Activated B cell treated with CpG ODN at 0.5 μM for 24 hours (primary cell): ENCODE measurements around the gene RIMKLA. TPM values are rescaled to one million over a fixed set of nuclear protein-coding genes. Genes with fewer than 3 reads are reported as not detected.

Experiments used
- ATAC-seq: fragments of 200-7000 bp; cut with Tn5 transposase; one replicate; pipeline ENCODE4 v1.10.0; 2021; ENCODE audit warnings: low read depth, mild to moderate bottlenecking, moderate library complexity
- CTCF ChIA-PET: fragments of 350-600 bp; sonication (Branson Sonifier 250); formaldehyde crosslinking; loops from one replicate; lab custom pipeline; 2021; ENCODE audit warnings: antibody characterized with exemption; lab: Charles Lee
- POLR2A ChIA-PET: fragments of 350-600 bp; sonication (Branson Sonifier 250); formaldehyde crosslinking; loops from one replicate; lab custom pipeline; 2021; ENCODE audit warnings: antibody characterized with exemption; lab: Charles Lee
- DNase-seq: peaks from one replicate; pipeline ENCODE4 v3.0.0; 2022
- H3K27ac Mint-ChIP-seq: one replicate; pipeline ENCODE4 v1.8.0; 2020; ENCODE audit warnings: mixed read lengths
- H3K27me3 Mint-ChIP-seq: one replicate; pipeline ENCODE4 v1.8.0; 2021; ENCODE audit warnings: mixed read lengths
- H3K36me3 Mint-ChIP-seq: one replicate; pipeline ENCODE4 v1.8.0; 2021; ENCODE audit warnings: low read depth, mixed read lengths
- H3K4me1 Mint-ChIP-seq: one replicate; pipeline ENCODE4 v1.8.0; 2021; ENCODE audit warnings: mixed read lengths
- H3K4me3 Mint-ChIP-seq: one replicate; pipeline ENCODE4 v1.8.0; 2020; ENCODE audit warnings: mild to moderate bottlenecking, mixed read lengths
- H3K9me3 Mint-ChIP-seq: one replicate; pipeline ENCODE4 v1.8.0; 2020; ENCODE audit warnings: mixed read lengths
- CTCF ChIP-seq: fragments of 200-600 bp; IDR thresholded peaks from one replicate; pipeline ENCODE4 v1.8.0; 2022; ENCODE audit warnings: antibody characterized with exemption, mild to moderate bottlenecking
- intact Hi-C: fragments of 100-400 bp; cut with micrococcal nuclease; formaldehyde crosslinking; loops from one replicate; pipeline ENCODE4 v1.15.1; 2024
- total RNA-seq: library from RNA; stranded (reverse); gene quantifications from 2 replicates; pipeline ENCODE4 v1.2.3, GENCODE V29; 2022

Gene RIMKLA
- total RNA-seq, 1 donor from 2014 or later: 0.02 TPM

- CTCF ChIA-PET: no interaction called here
Observed at GRCh38 chr1:42462828-42463763, 82.5 kb downstream of the RIMKLA start, which contains the start of gene CCDC30. Gene CCDC30 (plus strand): TSS chr1:42463286. CDS start chr1:42480552, 17,266 bp downstream.

GRCh38 chr1:42463921-42464320 lies 83.3 kb downstream of the RIMKLA start:
- peaks cover 28% of the 10 kb centered on the region for H3K36me3 Mint-ChIP-seq
- no peak for TF ChIP-seq CTCF
- intact Hi-C loops: loop anchor here (1.0 to 2.0 kb wide), 3 partner anchors 9 to 708 kb away; partner anchors contain the start of genes CFAP57, EBNA1BP2 and YBX1
- peaks cover 25% of the 10 kb centered on the region for H3K4me1 Mint-ChIP-seq
- H3K9me3 Mint-ChIP-seq: no peaks in the 10 kb centered on the region
- H3K27me3 Mint-ChIP-seq: no peaks in the 10 kb centered on the region
- CTCF ChIA-PET: no interaction called here
- POLR2A ChIA-PET: interaction anchor here (0.6 to 1.7 kb wide), 2 partner anchors 218 to 358 kb away, joined by 4 to 9 read pairs; partner anchors contain the start of gene YBX1
- H3K4me3 Mint-ChIP-seq: peak overlapping the region; percentile 88
- DNase-seq: no peak
- no peak overlapping the region for H3K27ac Mint-ChIP-seq
- ATAC-seq: no peak

More at GRCh38 chr1:42462828-42463763, 82.5 kb downstream of the RIMKLA start, which contains the start of gene CCDC30:
- Mint-ChIP-seq H3K27ac (peak within 1 kb of the TSS; percentile 90), H3K4me3 (peak within 1 kb of the TSS; percentile 88), H3K36me3 (peaks cover 36% of the 10 kb centered on the region), H3K4me1 (peaks cover 31% of the 10 kb centered on the region), H3K27me3 (no peaks in the 10 kb centered on the region), H3K9me3 (no peaks in the 10 kb centered on the region)
- peak; percentile 86 for DNase-seq
- POLR2A ChIA-PET: interaction anchor here (0.5 to 1.7 kb wide), 9 partner anchors 9 to 493 kb away, joined by 3 to 9 read pairs (median 5); partner anchors contain the start of genes C1orf50, P3H1, PPIH and YBX1
- ATAC-seq: peak; percentile 98
- TF ChIP-seq CTCF: no peak
- intact Hi-C loops: loop anchor here (1.0 to 2.0 kb wide), 3 partner anchors 8 to 709 kb away; partner anchors contain the start of genes CFAP57, EBNA1BP2 and YBX1

GRCh38 chr1:42466030-42466429 lies 85.4 kb downstream of the RIMKLA start:
- ChIA-PET CTCF (no interaction called here), POLR2A (interaction anchor here (0.6 kb wide), 1 partner anchor 300 kb away, joined by 4 read pairs; no protein-coding TSS in a partner anchor)
- DNase-seq (no peak), ATAC-seq (no peak)
- intact Hi-C loops: no loop called here
- H3K9me3 Mint-ChIP-seq: no peaks in the 10 kb centered on the region
- TF ChIP-seq CTCF: no peak
- H3K4me1 Mint-ChIP-seq: peaks cover 23% of the 10 kb centered on the region
- H3K36me3 Mint-ChIP-seq: peaks cover 10% of the 10 kb centered on the region
- H3K27me3 Mint-ChIP-seq: no peaks in the 10 kb centered on the region
- H3K4me3 Mint-ChIP-seq: no peak overlapping the region
- H3K27ac Mint-ChIP-seq: no peak overlapping the region

- Mint-ChIP-seq H3K27ac (no peak overlapping the region), H3K4me3 (no peak overlapping the region), H3K36me3 (no peaks in the 10 kb centered on the region), H3K4me1 (no peaks in the 10 kb centered on the region), H3K9me3 (no peaks in the 10 kb centered on the region), H3K27me3 (no peaks in the 10 kb centered on the region)
- no peak for TF ChIP-seq CTCF
- intact Hi-C loops: no loop called here
- no peak for ATAC-seq
- no peak for DNase-seq
- ChIA-PET POLR2A (interaction anchor here (0.5 kb wide), 2 partner anchors 11 to 52 kb away, joined by 4 read pairs; no protein-coding TSS in a partner anchor), CTCF (no interaction called here)
Observed at GRCh38 chr1:42469727-42470126, 89.1 kb downstream of the RIMKLA start.

Other genes starting within 250 kb of the RIMKLA start
- gene GUCA2B, start 227.4 kb upstream of the RIMKLA start, total RNA-seq: not detected in 2 replicates
- not detected in 2 replicates for gene GUCA2A, start 216.0 kb upstream of the RIMKLA start, total RNA-seq
- 54.7 and 63.9 TPM in 2 replicates for gene FOXJ3, start 45.6 kb upstream of the RIMKLA start, total RNA-seq
- 0.53 and 0.56 TPM in 2 replicates for gene ZMYND12, start 75.2 kb downstream of the RIMKLA start, total RNA-seq
- 63.1 and 65.3 TPM in 2 replicates for gene PPCS, start 75.8 kb downstream of the RIMKLA start, total RNA-seq
- 3.5 and 4.3 TPM in 2 replicates for gene CCDC30, start 82.5 kb downstream of the RIMKLA start, total RNA-seq